COLO829 (cell line): Measurements from ENCODE around the gene MRGPRD.

Experiments
- DNase-seq: peaks from one replicate; pipeline ENCODE4 v3.0.0; 2012; ENCODE audit warnings: low spot score

Gene MRGPRD

GRCh38 chr11:68930991-68931855 lies 49.6 kb downstream of the MRGPRD start:
- no peak for DNase-seq
